ENCODE measurements around the gene GPRASP1.
"Not testable (repeated sequence)": the region's sequence is repeated elsewhere in the genome, so short reads cannot be mapped to it uniquely, and the experiment has no call there.

Gene GPRASP1, protein sequence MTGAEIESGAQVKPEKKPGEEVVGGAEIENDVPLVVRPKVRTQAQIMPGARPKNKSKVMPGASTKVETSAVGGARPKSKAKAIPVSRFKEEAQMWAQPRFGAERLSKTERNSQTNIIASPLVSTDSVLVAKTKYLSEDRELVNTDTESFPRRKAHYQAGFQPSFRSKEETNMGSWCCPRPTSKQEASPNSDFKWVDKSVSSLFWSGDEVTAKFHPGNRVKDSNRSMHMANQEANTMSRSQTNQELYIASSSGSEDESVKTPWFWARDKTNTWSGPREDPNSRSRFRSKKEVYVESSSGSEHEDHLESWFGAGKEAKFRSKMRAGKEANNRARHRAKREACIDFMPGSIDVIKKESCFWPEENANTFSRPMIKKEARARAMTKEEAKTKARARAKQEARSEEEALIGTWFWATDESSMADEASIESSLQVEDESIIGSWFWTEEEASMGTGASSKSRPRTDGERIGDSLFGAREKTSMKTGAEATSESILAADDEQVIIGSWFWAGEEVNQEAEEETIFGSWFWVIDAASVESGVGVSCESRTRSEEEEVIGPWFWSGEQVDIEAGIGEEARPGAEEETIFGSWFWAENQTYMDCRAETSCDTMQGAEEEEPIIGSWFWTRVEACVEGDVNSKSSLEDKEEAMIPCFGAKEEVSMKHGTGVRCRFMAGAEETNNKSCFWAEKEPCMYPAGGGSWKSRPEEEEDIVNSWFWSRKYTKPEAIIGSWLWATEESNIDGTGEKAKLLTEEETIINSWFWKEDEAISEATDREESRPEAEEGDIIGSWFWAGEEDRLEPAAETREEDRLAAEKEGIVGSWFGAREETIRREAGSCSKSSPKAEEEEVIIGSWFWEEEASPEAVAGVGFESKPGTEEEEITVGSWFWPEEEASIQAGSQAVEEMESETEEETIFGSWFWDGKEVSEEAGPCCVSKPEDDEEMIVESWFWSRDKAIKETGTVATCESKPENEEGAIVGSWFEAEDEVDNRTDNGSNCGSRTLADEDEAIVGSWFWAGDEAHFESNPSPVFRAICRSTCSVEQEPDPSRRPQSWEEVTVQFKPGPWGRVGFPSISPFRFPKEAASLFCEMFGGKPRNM (N-terminal part only)

DNA sequence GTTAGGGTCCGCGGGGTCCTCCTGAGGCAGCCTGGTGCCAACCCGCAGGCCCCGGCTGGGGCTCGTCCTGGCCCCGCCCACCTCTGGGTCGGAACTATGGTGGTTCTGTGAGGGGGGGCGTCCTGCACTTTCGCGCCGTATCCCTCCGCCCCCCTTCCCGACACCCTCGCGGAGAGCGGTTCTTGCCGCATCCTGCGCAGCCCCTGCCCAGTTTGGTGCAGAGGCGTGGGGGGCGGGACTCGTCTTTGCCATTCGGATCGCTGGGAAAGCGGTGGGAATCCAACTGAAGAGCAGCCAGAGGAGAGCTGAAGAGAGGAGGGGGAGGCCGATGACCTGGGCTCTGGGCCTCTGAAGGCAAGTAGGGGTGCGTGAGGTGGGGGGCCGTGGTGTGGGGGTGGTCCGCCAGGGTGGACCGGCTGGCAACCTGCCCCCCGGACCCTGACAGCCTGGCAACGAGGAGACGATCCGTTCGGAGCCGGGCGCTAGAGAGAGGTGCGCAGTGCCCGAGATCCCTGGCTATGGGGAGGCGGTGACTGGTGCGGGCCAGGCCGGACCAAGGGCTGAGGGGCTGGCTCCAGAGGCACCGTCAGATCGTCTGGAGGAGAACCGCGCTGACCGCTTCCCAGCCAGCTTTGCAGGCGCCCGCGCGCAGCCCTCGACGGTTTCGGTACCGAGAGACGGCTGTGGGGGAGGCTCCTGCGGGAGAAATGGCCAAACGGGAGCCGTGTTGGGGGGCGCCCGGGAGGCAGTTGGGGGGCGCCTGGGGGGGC is at the start of gene GPRASP1:
TSS of gene GPRASP1 (plus strand) at position 242 of the 770 bp plus-strand sequence. CDS start 2,431 bp downstream, outside the sequence.
- peak within 1 kb of the TSS; percentile 77 for H3K27ac Mint-ChIP-seq
- peaks cover 13% of the 10 kb centered on the region for H3K4me1 Mint-ChIP-seq (ENCODE audit: low read depth)
- peaks cover 4% of the 10 kb centered on the region for H3K36me3 Mint-ChIP-seq (ENCODE audit: low read depth)
- H3K9me3 Mint-ChIP-seq = no peaks in the 10 kb centered on the region
- no peaks in the 10 kb centered on the region for H3K27me3 Mint-ChIP-seq
- H3K4me3 Mint-ChIP-seq = peak within 1 kb of the TSS; percentile 87

DNA sequence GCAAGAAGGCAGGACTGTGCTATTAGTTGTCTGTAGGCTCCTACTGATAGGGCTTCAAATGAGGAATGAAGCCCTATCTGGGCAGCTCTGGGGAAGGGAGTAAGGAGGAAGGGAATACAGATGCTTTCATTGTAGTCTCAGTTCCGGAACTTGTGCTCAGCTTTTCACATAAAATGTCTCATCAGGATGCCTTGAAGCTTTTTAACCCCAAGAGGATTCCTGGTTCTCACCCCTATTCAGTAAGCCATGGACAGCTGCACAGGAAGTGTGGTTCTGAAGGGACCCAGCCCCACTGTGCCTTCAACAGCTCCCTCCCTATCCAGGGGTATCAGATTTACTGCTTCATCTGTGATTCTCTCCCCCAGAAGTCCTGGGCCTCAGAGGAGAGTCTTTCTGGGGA is 47.0 kb upstream of the GPRASP1 start:
- no peaks in the 10 kb centered on the region for H3K9me3 Mint-ChIP-seq
- H3K27ac Mint-ChIP-seq = no peak overlapping the region
- no peak overlapping the region for H3K4me3 Mint-ChIP-seq
- H3K27me3 Mint-ChIP-seq = no peaks in the 10 kb centered on the region
- peaks cover 27% of the 10 kb centered on the region for H3K36me3 Mint-ChIP-seq (ENCODE audit: low read depth)
- peaks cover 30% of the 10 kb centered on the region for H3K4me1 Mint-ChIP-seq (ENCODE audit: low read depth)

- peaks cover 19% of the 10 kb centered on the region for H3K4me1 Mint-ChIP-seq (ENCODE audit: low read depth)
- H3K36me3 Mint-ChIP-seq (ENCODE audit: low read depth) = peaks cover 41% of the 10 kb centered on the region
- no peaks in the 10 kb centered on the region for H3K9me3 Mint-ChIP-seq
- no peaks in the 10 kb centered on the region for H3K27me3 Mint-ChIP-seq
- H3K27ac Mint-ChIP-seq = no peak overlapping the region
- H3K4me3 Mint-ChIP-seq = no peak overlapping the region
These were observed 45.2 kb upstream of the GPRASP1 start for GRCh38 chrX:102606115-102606514.

GRCh38 chrX:102610905-102611304 is 40.4 kb upstream of the GPRASP1 start:
- Mint-ChIP-seq H3K4me3 (no peak overlapping the region), H3K27me3 (no peaks in the 10 kb centered on the region), H3K9me3 (no peaks in the 10 kb centered on the region), H3K27ac (no peak overlapping the region), H3K4me1 (ENCODE audit: low read depth) (peaks cover 18% of the 10 kb centered on the region), H3K36me3 (ENCODE audit: low read depth) (peaks cover 50% of the 10 kb centered on the region)

DNA sequence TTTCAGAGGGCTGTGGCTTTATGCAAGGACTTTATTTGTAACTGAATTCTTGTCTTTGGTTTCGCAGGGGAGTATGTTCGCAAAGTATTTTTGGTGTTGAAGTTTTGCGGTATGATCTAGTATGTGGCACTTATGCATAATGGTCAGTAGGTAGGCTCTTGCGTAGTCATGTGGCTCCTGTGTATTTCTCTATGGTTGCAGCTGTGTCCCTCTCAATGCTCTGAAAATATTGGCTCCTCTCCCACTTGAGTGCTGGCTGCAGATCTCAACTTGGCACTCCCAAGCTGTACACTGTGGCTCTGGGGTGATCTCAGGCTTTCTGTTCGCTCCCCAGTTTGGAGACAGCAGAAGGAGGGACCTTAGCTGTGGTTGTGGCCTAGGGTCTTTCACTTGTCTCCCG is 27.2 kb upstream of the GPRASP1 start:
- peaks cover 22% of the 10 kb centered on the region for H3K4me1 Mint-ChIP-seq (ENCODE audit: low read depth)
- H3K36me3 Mint-ChIP-seq (ENCODE audit: low read depth) = peaks cover 37% of the 10 kb centered on the region
- H3K4me3 Mint-ChIP-seq = no peak overlapping the region
- H3K27ac Mint-ChIP-seq = no peak overlapping the region
- peaks cover 9% of the 10 kb centered on the region for H3K9me3 Mint-ChIP-seq
- no peaks in the 10 kb centered on the region for H3K27me3 Mint-ChIP-seq

- H3K27me3 Mint-ChIP-seq = no peaks in the 10 kb centered on the region
- peaks cover 9% of the 10 kb centered on the region for H3K36me3 Mint-ChIP-seq (ENCODE audit: low read depth)
- H3K4me1 Mint-ChIP-seq (ENCODE audit: low read depth) = peaks cover 22% of the 10 kb centered on the region
- no peak overlapping the region for H3K27ac Mint-ChIP-seq
- H3K9me3 Mint-ChIP-seq = no peaks in the 10 kb centered on the region
- H3K4me3 Mint-ChIP-seq = no peak overlapping the region
These were observed 23.6 kb upstream of the GPRASP1 start for GRCh38 chrX:102627640-102628039.

DNA sequence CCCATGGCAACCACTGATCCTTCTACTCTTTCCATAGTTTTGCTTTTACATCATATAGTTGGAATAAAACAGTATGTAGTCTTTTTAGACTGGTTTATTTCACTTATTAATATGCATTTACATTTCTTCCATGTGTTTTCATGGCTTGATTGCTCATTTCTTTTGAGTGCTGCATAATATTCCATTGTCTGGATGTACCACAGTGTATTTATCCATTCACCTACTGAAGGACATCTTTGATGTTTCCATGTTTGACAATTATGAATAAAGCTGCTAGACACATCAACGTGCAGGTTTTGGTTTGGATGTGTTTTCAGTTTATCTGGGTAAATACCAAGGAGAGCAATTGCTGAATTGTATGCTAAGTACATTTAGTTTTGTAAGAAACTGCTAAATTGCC is 13.7 kb upstream of the GPRASP1 start:
- Mint-ChIP-seq H3K9me3 (peaks cover 9% of the 10 kb centered on the region), H3K27ac (no peak overlapping the region), H3K27me3 (no peaks in the 10 kb centered on the region), H3K36me3 (ENCODE audit: low read depth) (peaks cover 11% of the 10 kb centered on the region), H3K4me1 (ENCODE audit: low read depth) (no peaks in the 10 kb centered on the region), H3K4me3 (no peak overlapping the region)

GRCh38 chrX:102650903-102651241 is 411 bp upstream of the GPRASP1 start:
- H3K4me3 Mint-ChIP-seq = peak overlapping the region; percentile 87
- peaks cover 4% of the 10 kb centered on the region for H3K36me3 Mint-ChIP-seq (ENCODE audit: low read depth)
- H3K4me1 Mint-ChIP-seq (ENCODE audit: low read depth) = peaks cover 13% of the 10 kb centered on the region
- H3K27ac Mint-ChIP-seq = no peak overlapping the region
- no peaks in the 10 kb centered on the region for H3K27me3 Mint-ChIP-seq
- H3K9me3 Mint-ChIP-seq = no peaks in the 10 kb centered on the region

DNA sequence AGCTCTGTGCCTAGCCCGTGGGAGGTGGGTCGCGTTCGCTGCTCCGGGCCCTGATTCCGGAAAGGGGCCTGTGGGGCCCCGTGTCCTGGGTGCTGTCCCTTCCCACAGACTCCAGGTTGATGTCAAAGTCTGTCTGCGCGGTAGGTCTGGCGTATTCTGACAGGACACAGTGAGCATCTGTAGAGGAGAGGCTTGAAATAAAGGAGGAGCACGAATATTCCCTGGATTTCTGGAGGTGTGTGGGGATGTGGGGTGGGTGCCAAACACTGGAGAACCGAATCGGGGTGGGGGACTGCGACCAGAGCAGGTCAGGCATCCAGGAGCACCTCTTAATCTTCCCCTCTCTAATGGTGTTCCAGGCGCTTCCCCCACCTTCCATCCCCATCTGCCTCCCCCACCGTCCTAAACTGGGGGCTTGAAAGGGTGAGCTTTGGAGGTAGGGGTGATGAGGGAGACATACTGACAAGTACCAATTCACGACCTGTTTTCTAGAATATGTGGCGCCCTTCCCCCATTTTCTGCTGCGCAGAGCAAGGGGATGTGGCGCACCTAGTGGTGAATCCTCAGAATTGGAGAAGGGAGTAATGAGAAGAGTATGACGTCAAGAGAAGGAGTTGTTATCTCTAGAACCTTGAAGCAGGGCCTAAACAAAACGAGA is 877 bp downstream of the GPRASP1 start:
- no peaks in the 10 kb centered on the region for H3K27me3 Mint-ChIP-seq
- H3K4me1 Mint-ChIP-seq (ENCODE audit: low read depth) = peaks cover 13% of the 10 kb centered on the region
- H3K9me3 Mint-ChIP-seq = no peaks in the 10 kb centered on the region
- H3K4me3 Mint-ChIP-seq = peak overlapping the region; percentile 76
- H3K36me3 Mint-ChIP-seq (ENCODE audit: low read depth) = peaks cover 4% of the 10 kb centered on the region
- peak overlapping the region; percentile 55 for H3K27ac Mint-ChIP-seq

DNA sequence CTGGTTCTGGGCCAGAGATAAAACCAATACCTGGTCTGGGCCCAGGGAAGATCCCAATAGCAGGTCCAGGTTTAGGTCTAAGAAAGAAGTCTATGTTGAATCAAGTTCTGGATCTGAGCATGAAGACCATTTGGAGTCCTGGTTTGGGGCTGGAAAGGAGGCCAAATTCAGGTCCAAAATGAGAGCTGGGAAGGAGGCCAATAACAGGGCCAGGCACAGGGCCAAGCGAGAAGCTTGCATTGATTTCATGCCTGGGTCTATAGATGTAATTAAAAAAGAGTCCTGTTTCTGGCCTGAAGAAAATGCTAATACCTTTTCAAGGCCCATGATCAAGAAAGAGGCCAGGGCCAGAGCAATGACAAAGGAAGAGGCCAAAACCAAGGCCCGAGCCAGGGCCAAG is 3.4 kb downstream of the GPRASP1 start:
- H3K27ac Mint-ChIP-seq = no peak overlapping the region
- H3K4me3 Mint-ChIP-seq = no peak overlapping the region
- H3K27me3 Mint-ChIP-seq = no peaks in the 10 kb centered on the region
- H3K9me3 Mint-ChIP-seq = no peaks in the 10 kb centered on the region
- peaks cover 21% of the 10 kb centered on the region for H3K4me1 Mint-ChIP-seq (ENCODE audit: low read depth)
- peaks cover 4% of the 10 kb centered on the region for H3K36me3 Mint-ChIP-seq (ENCODE audit: low read depth)

- H3K4me3 Mint-ChIP-seq = peak overlapping the region; percentile 47
- no peak overlapping the region for H3K27ac Mint-ChIP-seq
- peaks cover 7% of the 10 kb centered on the region for H3K36me3 Mint-ChIP-seq (ENCODE audit: low read depth)
- H3K9me3 Mint-ChIP-seq = no peaks in the 10 kb centered on the region
- no peaks in the 10 kb centered on the region for H3K27me3 Mint-ChIP-seq
- H3K4me1 Mint-ChIP-seq (ENCODE audit: low read depth) = peaks cover 17% of the 10 kb centered on the region
These were observed 7.3 kb downstream of the GPRASP1 start for GRCh38 chrX:102658556-102658955.

GRCh38 chrX:102659790-102660757 is 8.8 kb downstream of the GPRASP1 start:
- peak overlapping the region; percentile 62 for H3K27ac Mint-ChIP-seq
- no peaks in the 10 kb centered on the region for H3K9me3 Mint-ChIP-seq
- H3K4me3 Mint-ChIP-seq = peak overlapping the region; percentile 85

DNA sequence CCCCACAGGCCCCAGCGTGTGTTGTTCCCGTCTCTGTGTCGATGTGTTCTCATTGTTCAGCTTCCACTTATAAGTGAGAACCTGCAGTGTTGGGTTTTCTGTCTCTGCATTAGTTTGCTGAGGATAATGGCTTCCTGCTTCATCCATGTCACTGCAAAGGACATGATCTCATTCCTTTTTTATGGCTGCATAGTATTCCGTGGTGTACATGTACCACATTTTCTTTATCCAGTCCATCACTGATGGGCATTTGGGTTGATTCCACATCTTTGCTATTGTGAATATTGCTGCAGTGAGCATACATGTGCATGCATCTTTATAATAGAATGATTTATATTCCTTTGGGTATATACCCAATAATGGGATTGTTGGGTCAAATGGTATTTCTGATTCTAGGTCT is 12.5 kb downstream of the GPRASP1 start:
- H3K27ac Mint-ChIP-seq = not testable (repeated sequence)

More at GRCh38 chrX:102659790-102660757, 8.8 kb downstream of the GPRASP1 start:
- no peaks in the 10 kb centered on the region for H3K27me3 Mint-ChIP-seq
- H3K4me1 Mint-ChIP-seq (ENCODE audit: low read depth) = peaks cover 15% of the 10 kb centered on the region
- H3K36me3 Mint-ChIP-seq (ENCODE audit: low read depth) = peaks cover 11% of the 10 kb centered on the region

More for the DNA sequence above, 12.5 kb downstream of the GPRASP1 start:
- not testable (repeated sequence) for H3K9me3 Mint-ChIP-seq, H3K27me3 Mint-ChIP-seq, H3K4me3 Mint-ChIP-seq
- Mint-ChIP-seq H3K36me3 (ENCODE audit: low read depth) (peaks cover 26% of the 10 kb centered on the region), H3K4me1 (ENCODE audit: low read depth) (peaks cover 14% of the 10 kb centered on the region)

Measured in stimulated activated naive CD8-positive, alpha-beta T cell treated with anti-CD3 and anti-CD28 coated beads, Interleukin-15, Interleukin-2, amounts not matched to agents 100 ng/mL and 50 ng/mL, for 24 hours (primary cell).